Activated gamma-delta T cell treated with anti-CD3 and anti-CD28 coated beads, Interleukin-2, amount 50 U/mL, for 16 hours (primary cell): ENCODE results near the gene ABI1.

Source experiments
- DNase-seq: peaks from one replicate; pipeline ENCODE4 v3.0.0-alpha.2; 2020; ENCODE audit warnings: low read depth

Gene ABI1

GRCh38 chr10:26854524-26854923 is 6.2 kb downstream of the ABI1 start:
- DNase-seq = no peak

GRCh38 chr10:26844396-26844975 is 16.3 kb downstream of the ABI1 start:
- no peak for DNase-seq

GRCh38 chr10:26843736-26844135 is 17.0 kb downstream of the ABI1 start:
- no peak for DNase-seq

- no peak for DNase-seq
These were observed 18.9 kb downstream of the ABI1 start for GRCh38 chr10:26841733-26842317.

GRCh38 chr10:26840938-26841732 is 19.6 kb downstream of the ABI1 start:
- no peak for DNase-seq

GRCh38 chr10:26839966-26840627 is 20.7 kb downstream of the ABI1 start:
- DNase-seq = no peak

- no peak for DNase-seq
These were observed 23.6 kb downstream of the ABI1 start for GRCh38 chr10:26837139-26837538.

- DNase-seq = no peak
These were observed 25.7 kb downstream of the ABI1 start for GRCh38 chr10:26835025-26835424.

- DNase-seq = no peak
These were observed 27.8 kb downstream of the ABI1 start for GRCh38 chr10:26832960-26833359.

- no peak for DNase-seq
These were observed 28.8 kb downstream of the ABI1 start for GRCh38 chr10:26831936-26832335.

GRCh38 chr10:26829810-26830515 is 30.8 kb downstream of the ABI1 start:
- DNase-seq = no peak

- DNase-seq = no peak
These were observed 36.6 kb downstream of the ABI1 start for GRCh38 chr10:26824015-26824690.

- DNase-seq = no peak
These were observed 38.8 kb downstream of the ABI1 start for GRCh38 chr10:26821699-26822570.

GRCh38 chr10:26815500-26815899 is 45.3 kb downstream of the ABI1 start:
- no peak for DNase-seq

GRCh38 chr10:26810435-26811026 is 50.2 kb downstream of the ABI1 start:
- no peak for DNase-seq

GRCh38 chr10:26809973-26810372 is 50.8 kb downstream of the ABI1 start:
- DNase-seq = no peak

- DNase-seq = no peak
These were observed 53.2 kb downstream of the ABI1 start for GRCh38 chr10:26807532-26807931.

- DNase-seq = no peak
These were observed 54.2 kb downstream of the ABI1 start for GRCh38 chr10:26806557-26806956.

- DNase-seq = no peak
These were observed 55.1 kb downstream of the ABI1 start for GRCh38 chr10:26805567-26806245.
